22Rv1 (cell line): ENCODE data around the gene ACYP2.

Experiments
- CTCF ChIP-seq: fragments of 450-650 bp; IDR thresholded peaks from 2 replicates; pipeline ENCODE4 v1.5.1; 2017; ENCODE audit warnings: mild to moderate bottlenecking
- ZFX ChIP-seq: fragments of 450-650 bp; IDR thresholded peaks from 2 replicates; pipeline ENCODE4 v1.6.1; 2017; ENCODE audit warnings: antibody characterized with exemption, borderline replicate concordance

DNA sequence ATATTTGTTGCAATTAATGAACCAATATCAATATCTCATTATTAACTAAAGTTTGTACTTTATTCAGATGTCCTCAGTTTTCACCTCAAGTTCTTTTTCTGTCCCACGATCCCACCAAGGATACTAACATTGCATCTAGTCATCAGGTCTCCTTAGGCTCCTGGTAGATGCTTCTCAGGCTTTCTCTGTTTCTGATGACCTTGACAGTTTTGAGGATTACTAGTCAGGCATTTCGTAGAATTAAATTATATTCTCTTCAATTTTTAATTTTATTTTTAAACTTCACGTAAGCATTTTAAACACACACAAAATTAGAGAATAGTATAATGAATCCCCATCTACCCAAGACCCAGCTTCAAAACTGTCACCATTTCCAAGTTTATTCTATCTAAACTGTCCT, 5.6 kb upstream of the ACYP2 start:
- no peak for TF ChIP-seq CTCF
- TF ChIP-seq ZFX = no peak
